ENCODE results near the gene CD63.

DNA sequence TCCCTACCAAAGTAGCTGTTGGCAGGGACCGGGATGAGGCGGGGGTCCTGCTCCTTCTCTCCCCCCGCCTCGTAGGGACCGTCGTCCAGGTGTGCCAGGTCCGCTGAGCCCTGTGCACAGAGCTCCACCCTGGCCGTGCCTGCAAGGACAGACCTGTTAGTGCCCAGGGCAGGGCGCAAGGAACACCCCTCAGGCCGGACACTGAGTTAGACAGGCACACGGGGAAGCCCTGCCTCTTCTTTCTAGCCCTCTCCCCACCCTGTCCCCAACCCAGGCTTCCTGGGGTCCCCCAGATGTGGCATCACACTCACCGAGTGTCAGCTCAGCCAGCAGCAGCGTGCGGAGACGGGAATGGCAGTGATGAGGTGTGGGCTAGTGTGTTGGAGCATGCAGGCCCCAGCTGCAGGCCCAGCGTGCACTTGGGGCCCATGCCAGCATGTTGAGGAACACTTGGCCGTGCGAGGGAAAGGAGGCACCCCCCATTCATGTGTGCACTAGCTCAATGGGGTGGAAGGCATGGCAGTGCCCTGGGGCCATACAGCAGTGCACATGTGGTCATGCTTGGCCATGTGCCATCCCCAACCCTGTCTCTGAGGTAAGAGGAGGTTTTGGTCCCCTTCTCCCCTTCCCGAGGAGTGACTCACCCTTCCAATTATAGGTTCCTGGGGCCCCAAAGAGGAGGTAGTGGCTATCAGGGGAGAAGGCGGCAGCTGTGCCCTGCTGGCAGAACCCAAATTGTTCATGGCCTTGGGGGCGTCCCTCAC is 28.4 kb downstream of the CD63 start:
- TF ChIP-seq, protein P1, sequence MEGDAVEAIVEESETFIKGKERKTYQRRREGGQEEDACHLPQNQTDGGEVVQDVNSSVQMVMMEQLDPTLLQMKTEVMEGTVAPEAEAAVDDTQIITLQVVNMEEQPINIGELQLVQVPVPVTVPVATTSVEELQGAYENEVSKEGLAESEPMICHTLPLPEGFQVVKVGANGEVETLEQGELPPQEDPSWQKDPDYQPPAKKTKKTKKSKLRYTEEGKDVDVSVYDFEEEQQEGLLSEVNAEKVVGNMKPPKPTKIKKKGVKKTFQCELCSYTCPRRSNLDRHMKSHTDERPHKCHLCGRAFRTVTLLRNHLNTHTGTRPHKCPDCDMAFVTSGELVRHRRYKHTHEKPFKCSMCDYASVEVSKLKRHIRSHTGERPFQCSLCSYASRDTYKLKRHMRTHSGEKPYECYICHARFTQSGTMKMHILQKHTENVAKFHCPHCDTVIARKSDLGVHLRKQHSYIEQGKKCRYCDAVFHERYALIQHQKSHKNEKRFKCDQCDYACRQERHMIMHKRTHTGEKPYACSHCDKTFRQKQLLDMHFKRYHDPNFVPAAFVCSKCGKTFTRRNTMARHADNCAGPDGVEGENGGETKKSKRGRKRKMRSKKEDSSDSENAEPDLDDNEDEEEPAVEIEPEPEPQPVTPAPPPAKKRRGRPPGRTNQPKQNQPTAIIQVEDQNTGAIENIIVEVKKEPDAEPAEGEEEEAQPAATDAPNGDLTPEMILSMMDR (IDR thresholded peaks at IDR 0.05) = no peak
- no peak for TF ChIP-seq POLR2A (IDR thresholded peaks at IDR 0.05)
- no peak for TF ChIP-seq EP300 (IDR thresholded peaks at IDR 0.05)
- TF ChIP-seq POLR2AphosphoS5 (IDR thresholded peaks at IDR 0.05) = no peak
